Endothelial cell of umbilical vein (primary cell): ENCODE results near the gene ETHE1. TPM values are rescaled to one million over a fixed set of nuclear protein-coding genes. Genes with fewer than 3 reads are reported as not detected.

Experiments used
- BruUV-seq: library from RNA; stranded (reverse); fragments of 400-500 nt; replicated peaks from 2 replicates; lab custom pipeline; 2021; lab: Mats Ljungman, UMichigan
- CTCF ChIA-PET: fragments of 300-600, 350-600 bp; sonication (Branson Sonifier 250); formaldehyde crosslinking; loops from one replicate; lab custom pipeline; 2021; ENCODE audit warnings: antibody characterized with exemption, inconsistent platforms; lab: Charles Lee
- POLR2A ChIA-PET: fragments of 300-600, 350-600 bp; sonication (Branson Sonifier 250); formaldehyde crosslinking; loops from one replicate; lab custom pipeline; 2021; ENCODE audit warnings: antibody characterized with exemption, inconsistent platforms; lab: Charles Lee
- DNase-seq: peaks from one replicate; pipeline ENCODE4 v3.0.0-alpha.2; 2011; ENCODE audit warnings: low read depth, low spot score
- FAIRE-seq: peaks from 2 replicates; lab custom pipeline; 2011; peaks lifted over from hg19 to GRCh38; lab: Jason Lieb, UNC
- H2AFZ ChIP-seq: 2 replicates; pipeline ENCODE4 v1.6.0; 2012; ENCODE audit warnings: low read depth, low read length, control low read depth, inconsistent platforms
- H3K27ac ChIP-seq: 2 replicates; pipeline ENCODE4 v1.5.1; 2011; ENCODE audit warnings: low read depth, mild to moderate bottlenecking, control low read depth, low read length, moderate library complexity; ENCODE audit not compliant: insufficient read depth
- H3K27me3 ChIP-seq, 2 experiments: 2 replicates each; pipeline versions ENCODE4 v1.6.0 to v1.6.1; 2011; ENCODE audit warnings: low read length in 2 of 2, mixed read lengths in 1 of 2; ENCODE audit not compliant: control insufficient read depth in 2 of 2, insufficient read depth in 2 of 2
- H3K36me3 ChIP-seq, 2 experiments: 2 replicates in 1 of 2; 3 replicates in 1 of 2; pipeline ENCODE4 v1.5.1; 2011; ENCODE audit warnings: low read length in 2 of 2, mild to moderate bottlenecking in 1 of 2, moderate library complexity in 1 of 2; ENCODE audit not compliant: control insufficient read depth in 2 of 2, insufficient read depth in 2 of 2; ENCODE audit errors: extremely low read depth in 1 of 2
- H3K4me1 ChIP-seq: 3 replicates; pipeline ENCODE4 v1.5.1; 2011; ENCODE audit warnings: mild to moderate bottlenecking, low read length; ENCODE audit not compliant: control insufficient read depth, insufficient read depth; ENCODE audit errors: extremely low read depth
- H3K4me2 ChIP-seq: 2 replicates; pipeline ENCODE4 v1.6.1; 2011; ENCODE audit warnings: low read length, control low read depth, mixed read lengths; ENCODE audit not compliant: insufficient read depth
- H3K4me3 ChIP-seq, 3 experiments: fragments of 200-600 bp in 1 of 3; sonication (generic), shearing (Covaris generic) in 1 of 3; replicated peaks in 1 of 3; 2 replicates each; pipeline ENCODE4 v1.5.1; 2011 to 2016; ENCODE audit warnings: control low read depth in 3 of 3, low read length in 3 of 3, mild to moderate bottlenecking in 2 of 3, inconsistent platforms in 1 of 3, low read depth in 1 of 3, moderate library complexity in 1 of 3; ENCODE audit not compliant: insufficient read depth in 1 of 3
- H3K79me2 ChIP-seq: 2 replicates; pipeline ENCODE4 v1.6.0; 2012; ENCODE audit warnings: low read length, inconsistent platforms; ENCODE audit not compliant: control insufficient read depth, insufficient read depth
- H3K9ac ChIP-seq: replicated peaks from 2 replicates; pipeline ENCODE3; 2011; ENCODE audit warnings: low read length, control low read depth; ENCODE audit not compliant: insufficient read depth; ENCODE audit errors: extremely low read depth
- H3K9me1 ChIP-seq: replicated peaks from 3 replicates; pipeline ENCODE4 v1.6.0; 2011; ENCODE audit warnings: mild to moderate bottlenecking, low read length; ENCODE audit not compliant: control insufficient read depth, insufficient read depth; ENCODE audit errors: extremely low read depth
- H3K9me3 ChIP-seq: replicated peaks from 2 replicates; pipeline ENCODE4 v1.5.1; 2012; ENCODE audit warnings: low read length, inconsistent platforms; ENCODE audit not compliant: control insufficient read depth, insufficient read depth
- H4K20me1 ChIP-seq: replicated peaks from 2 replicates; pipeline ENCODE3; 2011; ENCODE audit warnings: mild to moderate bottlenecking, low read length; ENCODE audit not compliant: control insufficient read depth, insufficient read depth; ENCODE audit errors: extremely low read depth
- CTCF ChIP-seq, 2 donors: IDR thresholded peaks; 1 replicate in 1 of 2; 2 replicates in 1 of 2; pipeline ENCODE4 v1.5.1; 2011; ENCODE audit warnings: low read length in 2 of 2, mild to moderate bottlenecking in 2 of 2, moderate library complexity in 2 of 2, control low read depth in 1 of 2, inconsistent platforms in 1 of 2, low read depth in 1 of 2; ENCODE audit not compliant: insufficient read depth in 1 of 2; ENCODE audit errors: extremely low read depth in 1 of 2
- EZH2 ChIP-seq: IDR thresholded peaks from 2 replicates; pipeline ENCODE4 v1.6.1; 2012; ENCODE audit warnings: borderline replicate concordance, low read depth, mild to moderate bottlenecking, moderate library complexity, low read length, inconsistent platforms; ENCODE audit not compliant: severe bottlenecking
- FOS ChIP-seq: IDR thresholded peaks from 2 replicates; pipeline ENCODE4 v1.6.1; 2011; ENCODE audit warnings: mild to moderate bottlenecking, low read length, moderate library complexity, borderline replicate concordance; ENCODE audit not compliant: insufficient read depth
- GATA2 ChIP-seq: IDR thresholded peaks from 2 replicates; pipeline ENCODE4 v1.7.0; 2011; ENCODE audit warnings: low read depth, mild to moderate bottlenecking, moderate library complexity, mixed read lengths, low read length; ENCODE audit not compliant: insufficient read length, insufficient read depth
- JUN ChIP-seq: IDR thresholded peaks from 2 replicates; pipeline ENCODE4 v1.6.1; 2011; ENCODE audit warnings: borderline replicate concordance, low read depth; ENCODE audit not compliant: insufficient read length, insufficient read depth
- MAX ChIP-seq: IDR thresholded peaks from 2 replicates; pipeline ENCODE4 v1.6.1; 2011; ENCODE audit not compliant: insufficient read depth, insufficient read length
- MYC ChIP-seq: IDR thresholded peaks from one replicate; pipeline ENCODE4 v1.6.1; 2011; ENCODE audit warnings: mild to moderate bottlenecking, low read depth, low read length
- POLR2A ChIP-seq: IDR thresholded peaks from 2 replicates; pipeline ENCODE4 v1.6.1; 2012; ENCODE audit warnings: low read depth, mild to moderate bottlenecking, control low read depth, low read length
- POLR2AphosphoS5 ChIP-seq: IDR thresholded peaks from 2 replicates; pipeline ENCODE4 v1.6.1; 2012; ENCODE audit warnings: low read depth, mild to moderate bottlenecking, control low read depth, low read length, moderate library complexity; ENCODE audit not compliant: insufficient read depth
- dilution Hi-C: fragments of 300-500 bp; cut with MboI; formaldehyde crosslinking; loops from one replicate; pipeline ENCODE4 v1.15.0; 2019; ENCODE audit warnings: low sequenced_read_pairs; ENCODE audit not compliant: extremely low pct_ligation_motif_present
- intact Hi-C: fragments of 100-400 bp; cut with micrococcal nuclease; formaldehyde crosslinking; loops from one replicate; pipeline ENCODE4 v1.10.0; 2022
- polyA plus RNA-seq, 4 experiments: library from polyadenylated mRNA; depleted of rRNA in 3 of 4; stranded (reverse) in 3 of 4; unstranded in 1 of 4; fragments of >200 nt; gene quantifications; 2 replicates each; pipeline versions ENCODE4 v1.2.1 to v1.2.3, GENCODE V29; 2011 to 2012; ENCODE audit warnings: missing spikeins in 1 of 4
- total RNA-seq: library from RNA; stranded (reverse); gene quantifications from 2 replicates; pipeline ENCODE4 v1.2.3, GENCODE V29; 2021

ETHE1 gene
- total and polyA plus RNA-seq, 2 donors (not counting 3 experiments of a cell fraction or from before 2014, with no cell fraction given): 34.5 to 124 TPM

DNA sequence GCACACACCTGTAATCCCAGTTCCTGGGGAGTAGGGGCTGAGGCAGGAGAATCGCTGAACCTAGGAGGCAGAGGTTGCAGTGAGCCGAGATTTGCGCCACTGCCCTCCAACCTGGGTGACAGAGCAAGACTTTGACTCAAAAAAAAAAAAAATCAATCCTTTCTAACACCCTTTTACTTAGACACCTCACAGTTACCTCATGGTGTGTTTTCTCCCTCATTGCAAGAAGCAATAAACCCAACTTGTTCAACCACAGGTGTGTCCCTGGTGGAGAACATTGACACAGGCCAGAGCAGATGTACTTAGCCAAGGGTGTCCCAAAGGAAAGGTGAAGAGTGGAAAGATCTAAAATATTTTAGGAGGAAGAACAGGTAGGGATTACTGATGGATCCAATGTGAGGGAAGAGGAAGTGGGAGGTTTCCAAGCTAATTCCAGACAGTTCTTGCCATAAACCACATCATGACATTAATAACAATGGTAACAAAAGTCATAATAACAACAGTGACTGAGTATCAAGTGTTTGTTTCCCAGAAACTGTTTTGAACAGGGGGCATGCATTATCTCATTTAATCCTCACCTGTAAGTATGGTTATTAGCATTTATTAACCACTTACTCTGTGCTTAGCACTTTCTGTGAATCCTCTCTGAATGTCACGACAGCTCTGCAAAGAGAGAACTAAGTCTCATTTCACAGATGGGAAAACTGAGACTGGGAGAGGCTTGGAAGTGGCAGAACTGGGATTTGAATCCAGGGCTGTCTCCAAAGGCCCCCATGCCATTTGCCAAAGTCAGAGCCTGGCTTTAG is 58.4 kb downstream of the ETHE1 start:
- H3K27me3 ChIP-seq: no peaks in the 10 kb centered on the region
- H3K4me3 ChIP-seq: no peak overlapping the region
- no peak for DNase-seq
- no peaks in the 10 kb centered on the region for H4K20me1 ChIP-seq
- no peaks in the 10 kb centered on the region for H3K9me1 ChIP-seq
- H3K79me2 ChIP-seq: no peaks in the 10 kb centered on the region
- H3K27ac ChIP-seq: no peak overlapping the region
- dilution Hi-C loops (no loop called here), intact Hi-C loops (no loop called here)
- ChIA-PET CTCF (interaction anchor here (1.7 kb wide), 1 partner anchor 21 kb away, joined by 7 read pairs; no protein-coding TSS in a partner anchor), POLR2A (no interaction called here)
- FAIRE-seq: no peak
- peaks cover 23% of the 10 kb centered on the region for H3K4me1 ChIP-seq
- no peaks in the 10 kb centered on the region for H3K36me3 ChIP-seq
- BruUV-seq: no TSS peak
- H3K9ac ChIP-seq: no peak overlapping the region
- no peaks in the 10 kb centered on the region for H3K9me3 ChIP-seq
- no peak overlapping the region for H2AFZ ChIP-seq
- H3K4me2 ChIP-seq: no peak overlapping the region
- TF ChIP-seq JUN (no peak), POLR2A (no peak), EZH2 (no peak), GATA2 (no peak), FOS (no peak), POLR2AphosphoS5 (no peak), MYC (no peak), MAX (no peak), CTCF (IDR thresholded peaks at IDR 0.05; ENCODE audit: extremely low read depth in 1 of 2, insufficient read depth in 1 of 2, low read depth in 1 of 2, low read length in 2 of 2) (no peak)
